Endothelial cell of umbilical vein (primary cell): Measurements from ENCODE around the gene NAV3. TPM values are rescaled to one million over a fixed set of nuclear protein-coding genes. Genes with fewer than 3 reads are reported as not detected.

ENCODE experiments used
- BruUV-seq: library from RNA; stranded (reverse); fragments of 400-500 nt; replicated peaks from 2 replicates; lab custom pipeline; 2021; lab: Mats Ljungman, UMichigan
- CTCF ChIA-PET: fragments of 300-600, 350-600 bp; sonication (Branson Sonifier 250); formaldehyde crosslinking; loops from one replicate; lab custom pipeline; 2021; ENCODE audit warnings: antibody characterized with exemption, inconsistent platforms; lab: Charles Lee
- POLR2A ChIA-PET: fragments of 300-600, 350-600 bp; sonication (Branson Sonifier 250); formaldehyde crosslinking; loops from one replicate; lab custom pipeline; 2021; ENCODE audit warnings: antibody characterized with exemption, inconsistent platforms; lab: Charles Lee
- DNase-seq: peaks from one replicate; pipeline ENCODE4 v3.0.0-alpha.2; 2011; ENCODE audit warnings: low read depth, low spot score
- FAIRE-seq: peaks from 2 replicates; lab custom pipeline; 2011; peaks lifted over from hg19 to GRCh38; lab: Jason Lieb, UNC
- H2AFZ ChIP-seq: 2 replicates; pipeline ENCODE4 v1.6.0; 2012; ENCODE audit warnings: low read depth, low read length, control low read depth, inconsistent platforms
- H3K27ac ChIP-seq: 2 replicates; pipeline ENCODE4 v1.5.1; 2011; ENCODE audit warnings: low read depth, mild to moderate bottlenecking, control low read depth, low read length, moderate library complexity; ENCODE audit not compliant: insufficient read depth
- H3K27me3 ChIP-seq, 2 experiments: 2 replicates each; pipeline versions ENCODE4 v1.6.0 to v1.6.1; 2011; ENCODE audit warnings: low read length in 2 of 2, mixed read lengths in 1 of 2; ENCODE audit not compliant: control insufficient read depth in 2 of 2, insufficient read depth in 2 of 2
- H3K36me3 ChIP-seq, 2 experiments: 2 replicates in 1 of 2; 3 replicates in 1 of 2; pipeline ENCODE4 v1.5.1; 2011; ENCODE audit warnings: low read length in 2 of 2, mild to moderate bottlenecking in 1 of 2, moderate library complexity in 1 of 2; ENCODE audit not compliant: control insufficient read depth in 2 of 2, insufficient read depth in 2 of 2; ENCODE audit errors: extremely low read depth in 1 of 2
- H3K4me1 ChIP-seq: 3 replicates; pipeline ENCODE4 v1.5.1; 2011; ENCODE audit warnings: mild to moderate bottlenecking, low read length; ENCODE audit not compliant: control insufficient read depth, insufficient read depth; ENCODE audit errors: extremely low read depth
- H3K4me2 ChIP-seq: 2 replicates; pipeline ENCODE4 v1.6.1; 2011; ENCODE audit warnings: low read length, control low read depth, mixed read lengths; ENCODE audit not compliant: insufficient read depth
- H3K4me3 ChIP-seq, 3 experiments: fragments of 200-600 bp in 1 of 3; sonication (generic), shearing (Covaris generic) in 1 of 3; replicated peaks in 1 of 3; 2 replicates each; pipeline ENCODE4 v1.5.1; 2011 to 2016; ENCODE audit warnings: control low read depth in 3 of 3, low read length in 3 of 3, mild to moderate bottlenecking in 2 of 3, inconsistent platforms in 1 of 3, low read depth in 1 of 3, moderate library complexity in 1 of 3; ENCODE audit not compliant: insufficient read depth in 1 of 3
- H3K79me2 ChIP-seq: 2 replicates; pipeline ENCODE4 v1.6.0; 2012; ENCODE audit warnings: low read length, inconsistent platforms; ENCODE audit not compliant: control insufficient read depth, insufficient read depth
- H3K9ac ChIP-seq: replicated peaks from 2 replicates; pipeline ENCODE3; 2011; ENCODE audit warnings: low read length, control low read depth; ENCODE audit not compliant: insufficient read depth; ENCODE audit errors: extremely low read depth
- H3K9me1 ChIP-seq: replicated peaks from 3 replicates; pipeline ENCODE4 v1.6.0; 2011; ENCODE audit warnings: mild to moderate bottlenecking, low read length; ENCODE audit not compliant: control insufficient read depth, insufficient read depth; ENCODE audit errors: extremely low read depth
- H3K9me3 ChIP-seq: replicated peaks from 2 replicates; pipeline ENCODE4 v1.5.1; 2012; ENCODE audit warnings: low read length, inconsistent platforms; ENCODE audit not compliant: control insufficient read depth, insufficient read depth
- H4K20me1 ChIP-seq: replicated peaks from 2 replicates; pipeline ENCODE3; 2011; ENCODE audit warnings: mild to moderate bottlenecking, low read length; ENCODE audit not compliant: control insufficient read depth, insufficient read depth; ENCODE audit errors: extremely low read depth
- EZH2 ChIP-seq: IDR thresholded peaks from 2 replicates; pipeline ENCODE4 v1.6.1; 2012; ENCODE audit warnings: borderline replicate concordance, low read depth, mild to moderate bottlenecking, moderate library complexity, low read length, inconsistent platforms; ENCODE audit not compliant: severe bottlenecking
- FOS ChIP-seq: IDR thresholded peaks from 2 replicates; pipeline ENCODE4 v1.6.1; 2011; ENCODE audit warnings: mild to moderate bottlenecking, low read length, moderate library complexity, borderline replicate concordance; ENCODE audit not compliant: insufficient read depth
- GATA2 ChIP-seq: IDR thresholded peaks from 2 replicates; pipeline ENCODE4 v1.7.0; 2011; ENCODE audit warnings: low read depth, mild to moderate bottlenecking, moderate library complexity, mixed read lengths, low read length; ENCODE audit not compliant: insufficient read length, insufficient read depth
- JUN ChIP-seq: IDR thresholded peaks from 2 replicates; pipeline ENCODE4 v1.6.1; 2011; ENCODE audit warnings: borderline replicate concordance, low read depth; ENCODE audit not compliant: insufficient read length, insufficient read depth
- MYC ChIP-seq: IDR thresholded peaks from one replicate; pipeline ENCODE4 v1.6.1; 2011; ENCODE audit warnings: mild to moderate bottlenecking, low read depth, low read length
- POLR2A ChIP-seq: IDR thresholded peaks from 2 replicates; pipeline ENCODE4 v1.6.1; 2012; ENCODE audit warnings: low read depth, mild to moderate bottlenecking, control low read depth, low read length
- POLR2AphosphoS5 ChIP-seq: IDR thresholded peaks from 2 replicates; pipeline ENCODE4 v1.6.1; 2012; ENCODE audit warnings: low read depth, mild to moderate bottlenecking, control low read depth, low read length, moderate library complexity; ENCODE audit not compliant: insufficient read depth
- dilution Hi-C: fragments of 300-500 bp; cut with MboI; formaldehyde crosslinking; loops from one replicate; pipeline ENCODE4 v1.15.0; 2019; ENCODE audit warnings: low sequenced_read_pairs; ENCODE audit not compliant: extremely low pct_ligation_motif_present
- intact Hi-C: fragments of 100-400 bp; cut with micrococcal nuclease; formaldehyde crosslinking; loops from one replicate; pipeline ENCODE4 v1.10.0; 2022
- polyA plus RNA-seq, 4 experiments: library from polyadenylated mRNA; depleted of rRNA in 3 of 4; stranded (reverse) in 3 of 4; unstranded in 1 of 4; fragments of >200 nt; gene quantifications; 2 replicates each; pipeline versions ENCODE4 v1.2.1 to v1.2.3, GENCODE V29; 2011 to 2012; ENCODE audit warnings: missing spikeins in 1 of 4
- total RNA-seq: library from RNA; stranded (reverse); gene quantifications from 2 replicates; pipeline ENCODE4 v1.2.3, GENCODE V29; 2021
- TF ChIP-seq, protein P1 (sequence below): IDR thresholded peaks from 2 replicates; pipeline ENCODE4 v1.6.1; 2011; ENCODE audit not compliant: insufficient read depth, insufficient read length
- TF ChIP-seq, protein P2 (sequence below), 2 donors: IDR thresholded peaks; 1 replicate in 1 of 2; 2 replicates in 1 of 2; pipeline ENCODE4 v1.5.1; 2011; ENCODE audit warnings: low read length in 2 of 2, mild to moderate bottlenecking in 2 of 2, moderate library complexity in 2 of 2, control low read depth in 1 of 2, inconsistent platforms in 1 of 2, low read depth in 1 of 2; ENCODE audit not compliant: insufficient read depth in 1 of 2; ENCODE audit errors: extremely low read depth in 1 of 2

Gene NAV3
- total and polyA plus RNA-seq, 2 donors (not counting 3 experiments of a cell fraction or from before 2014, with no cell fraction given), result 6.7 to 40.1 TPM

GRCh38 chr12:78088391-78088832 lies 257.7 kb downstream of the NAV3 start:
- Histone ChIP-seq H3K4me3 (peak overlapping the region in 1 of 3 experiments; percentile 41), H3K79me2 (peaks cover 11% of the 10 kb centered on the region), H3K27ac (peak overlapping the region; percentile 17), H3K9me3 (no peaks in the 10 kb centered on the region), H2AFZ (no peak overlapping the region), H3K9ac (peak overlapping the region; percentile 55), H4K20me1 (no peaks in the 10 kb centered on the region), H3K27me3 (no peaks in the 10 kb centered on the region), H3K4me1 (peaks cover 5% of the 10 kb centered on the region), H3K4me2 (peak overlapping the region; percentile 87), H3K36me3 (no peaks in the 10 kb centered on the region), H3K9me1 (no peaks in the 10 kb centered on the region)
- no peak for TF ChIP-seq POLR2AphosphoS5
- TF ChIP-seq POLR2A, result no peak
- TF ChIP-seq MYC, result no peak
- TF ChIP-seq, protein P1, sequence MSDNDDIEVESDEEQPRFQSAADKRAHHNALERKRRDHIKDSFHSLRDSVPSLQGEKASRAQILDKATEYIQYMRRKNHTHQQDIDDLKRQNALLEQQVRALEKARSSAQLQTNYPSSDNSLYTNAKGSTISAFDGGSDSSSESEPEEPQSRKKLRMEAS, result no peak
- TF ChIP-seq JUN, result no peak
- TF ChIP-seq, protein P2, sequence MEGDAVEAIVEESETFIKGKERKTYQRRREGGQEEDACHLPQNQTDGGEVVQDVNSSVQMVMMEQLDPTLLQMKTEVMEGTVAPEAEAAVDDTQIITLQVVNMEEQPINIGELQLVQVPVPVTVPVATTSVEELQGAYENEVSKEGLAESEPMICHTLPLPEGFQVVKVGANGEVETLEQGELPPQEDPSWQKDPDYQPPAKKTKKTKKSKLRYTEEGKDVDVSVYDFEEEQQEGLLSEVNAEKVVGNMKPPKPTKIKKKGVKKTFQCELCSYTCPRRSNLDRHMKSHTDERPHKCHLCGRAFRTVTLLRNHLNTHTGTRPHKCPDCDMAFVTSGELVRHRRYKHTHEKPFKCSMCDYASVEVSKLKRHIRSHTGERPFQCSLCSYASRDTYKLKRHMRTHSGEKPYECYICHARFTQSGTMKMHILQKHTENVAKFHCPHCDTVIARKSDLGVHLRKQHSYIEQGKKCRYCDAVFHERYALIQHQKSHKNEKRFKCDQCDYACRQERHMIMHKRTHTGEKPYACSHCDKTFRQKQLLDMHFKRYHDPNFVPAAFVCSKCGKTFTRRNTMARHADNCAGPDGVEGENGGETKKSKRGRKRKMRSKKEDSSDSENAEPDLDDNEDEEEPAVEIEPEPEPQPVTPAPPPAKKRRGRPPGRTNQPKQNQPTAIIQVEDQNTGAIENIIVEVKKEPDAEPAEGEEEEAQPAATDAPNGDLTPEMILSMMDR (IDR thresholded peaks at IDR 0.05; ENCODE audit: extremely low read depth in 1 of 2, insufficient read depth in 1 of 2, low read depth in 1 of 2, low read length in 2 of 2), result no peak
- TF ChIP-seq FOS, result no peak
- no peak for TF ChIP-seq GATA2
- no peak for TF ChIP-seq EZH2
- FAIRE-seq (no peak), DNase-seq (peak; percentile 73)
- CTCF ChIA-PET, result no interaction called here
- no TSS peak for BruUV-seq
- POLR2A ChIA-PET, result no interaction called here
- dilution Hi-C loops (no loop called here), intact Hi-C loops (no loop called here)
